ENCODE measurements around the gene MCC.

DNA sequence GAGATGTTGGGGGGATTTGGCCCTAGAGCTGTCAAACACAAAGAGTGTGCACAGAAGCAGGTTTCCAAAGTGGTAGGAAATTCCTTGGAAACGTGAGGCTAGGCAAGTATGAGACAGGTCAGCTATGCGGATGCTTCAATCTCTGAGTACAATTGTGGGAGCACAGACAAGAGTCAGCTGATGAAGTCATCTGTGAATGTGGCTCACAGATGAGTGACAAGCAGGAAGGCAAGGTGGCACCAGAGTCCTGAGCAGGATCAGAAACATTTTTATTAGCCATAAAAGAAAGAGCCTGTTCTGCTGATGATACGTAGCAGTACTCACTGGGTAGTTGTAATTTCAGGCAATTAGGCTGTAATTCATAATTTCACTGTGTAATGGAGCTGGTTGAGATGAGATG lies 394.7 kb downstream of the MCC start:
- TF ChIP-seq, protein P1, sequence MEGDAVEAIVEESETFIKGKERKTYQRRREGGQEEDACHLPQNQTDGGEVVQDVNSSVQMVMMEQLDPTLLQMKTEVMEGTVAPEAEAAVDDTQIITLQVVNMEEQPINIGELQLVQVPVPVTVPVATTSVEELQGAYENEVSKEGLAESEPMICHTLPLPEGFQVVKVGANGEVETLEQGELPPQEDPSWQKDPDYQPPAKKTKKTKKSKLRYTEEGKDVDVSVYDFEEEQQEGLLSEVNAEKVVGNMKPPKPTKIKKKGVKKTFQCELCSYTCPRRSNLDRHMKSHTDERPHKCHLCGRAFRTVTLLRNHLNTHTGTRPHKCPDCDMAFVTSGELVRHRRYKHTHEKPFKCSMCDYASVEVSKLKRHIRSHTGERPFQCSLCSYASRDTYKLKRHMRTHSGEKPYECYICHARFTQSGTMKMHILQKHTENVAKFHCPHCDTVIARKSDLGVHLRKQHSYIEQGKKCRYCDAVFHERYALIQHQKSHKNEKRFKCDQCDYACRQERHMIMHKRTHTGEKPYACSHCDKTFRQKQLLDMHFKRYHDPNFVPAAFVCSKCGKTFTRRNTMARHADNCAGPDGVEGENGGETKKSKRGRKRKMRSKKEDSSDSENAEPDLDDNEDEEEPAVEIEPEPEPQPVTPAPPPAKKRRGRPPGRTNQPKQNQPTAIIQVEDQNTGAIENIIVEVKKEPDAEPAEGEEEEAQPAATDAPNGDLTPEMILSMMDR (IDR thresholded peaks at IDR 0.05) = no peak
- TF ChIP-seq POLR2A (IDR thresholded peaks at IDR 0.05) = no peak
- no peak for TF ChIP-seq EP300 (IDR thresholded peaks at IDR 0.05)

Measured in ovary (tissue), 3 donors.